Frontal cortex (tissue), 4 donors: ENCODE results near the gene GORAB. TPM values are rescaled to one million over a fixed set of nuclear protein-coding genes. Genes with fewer than 3 reads are reported as not detected.

ENCODE experiments used
- DNase-seq, 2 donors: peaks; one replicate each; pipeline ENCODE4 v3.0.0; 2012; ENCODE audit warnings: low spot score in 2 of 2
- FAIRE-seq: peaks from 2 replicates; lab custom pipeline; 2012; peaks lifted over from hg19 to GRCh38; lab: Jason Lieb, UNC
- total RNA-seq: library from RNA; depleted of rRNA; stranded (reverse); fragments of >200 nt; gene quantifications from one replicate; pipeline ENCODE4 v1.2.3, GENCODE V29; 2014
- donor health status: control.
- donor health status: control.
- donor health status: control.

GORAB gene, protein sequence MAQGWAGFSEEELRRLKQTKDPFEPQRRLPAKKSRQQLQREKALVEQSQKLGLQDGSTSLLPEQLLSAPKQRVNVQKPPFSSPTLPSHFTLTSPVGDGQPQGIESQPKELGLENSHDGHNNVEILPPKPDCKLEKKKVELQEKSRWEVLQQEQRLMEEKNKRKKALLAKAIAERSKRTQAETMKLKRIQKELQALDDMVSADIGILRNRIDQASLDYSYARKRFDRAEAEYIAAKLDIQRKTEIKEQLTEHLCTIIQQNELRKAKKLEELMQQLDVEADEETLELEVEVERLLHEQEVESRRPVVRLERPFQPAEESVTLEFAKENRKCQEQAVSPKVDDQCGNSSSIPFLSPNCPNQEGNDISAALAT
- 14.3 TPM for total RNA-seq

DNA sequence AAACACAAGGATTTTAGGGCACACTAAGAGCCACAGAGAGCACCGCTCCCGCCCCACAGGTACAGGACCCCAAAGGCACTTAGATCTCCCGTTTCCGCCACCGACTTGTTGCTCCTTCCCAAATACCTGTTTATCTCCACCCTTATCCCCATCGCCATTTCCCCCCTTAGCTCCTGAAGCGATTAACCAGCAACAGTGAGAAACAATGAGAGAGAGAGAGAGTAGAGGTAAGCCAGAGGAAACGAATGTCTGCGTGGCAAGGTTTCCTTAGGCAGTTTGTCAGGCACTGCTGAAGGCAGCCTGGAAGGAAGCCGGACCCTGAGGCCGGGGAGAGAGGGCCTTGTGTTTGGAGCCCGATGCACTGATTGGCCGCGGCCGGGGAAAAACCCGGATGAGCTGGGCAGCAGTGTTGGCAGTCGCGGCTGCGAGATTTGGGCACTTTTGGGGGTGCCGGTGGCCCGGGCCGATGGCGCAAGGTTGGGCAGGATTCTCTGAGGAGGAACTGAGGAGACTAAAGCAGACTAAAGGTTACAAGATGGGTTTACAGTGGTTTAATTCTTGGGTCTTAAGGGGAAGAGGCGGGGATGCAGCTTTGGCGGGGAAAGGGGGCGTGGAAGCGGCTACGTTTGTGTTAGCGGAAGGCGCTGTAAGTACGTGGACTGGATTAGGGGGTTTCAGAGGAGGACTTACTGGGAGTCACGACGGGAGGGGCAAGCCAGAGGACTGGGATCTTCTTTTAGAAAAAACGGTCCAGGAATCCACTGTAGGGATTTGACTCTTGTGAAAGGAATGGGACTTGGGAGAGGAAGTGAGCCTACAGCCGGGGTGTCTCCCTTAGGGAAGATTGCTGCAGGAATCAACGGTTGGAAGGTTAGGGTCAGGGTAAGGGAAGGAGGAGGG is at the start of gene GORAB:
Gene GORAB (plus strand): TSS at position 409 of the 900 bp plus-strand sequence. CDS start 58 bp downstream, at position 467.
- DNase-seq (peak; percentile 47 to 74), FAIRE-seq (no peak)

DNA sequence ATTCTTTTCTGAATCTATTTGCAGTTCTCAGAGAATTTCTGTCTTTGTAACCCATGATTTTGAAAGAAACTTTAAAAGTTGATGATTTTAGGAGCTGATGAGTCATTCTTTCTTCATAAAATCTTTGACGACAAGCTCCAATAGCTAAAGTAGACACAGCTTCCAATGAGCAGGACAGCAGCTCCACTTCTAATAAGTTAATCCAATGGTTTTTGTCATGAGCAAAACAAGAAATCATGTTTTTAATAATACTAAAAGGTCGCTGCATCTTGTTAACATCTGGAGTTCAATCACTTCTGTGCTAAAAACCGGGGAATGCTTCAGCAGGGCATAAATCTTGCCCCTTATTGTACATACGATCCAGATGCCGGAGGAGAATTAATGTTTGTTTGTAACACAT is 48.9 kb upstream of the GORAB start:
- DNase-seq, result no peak
- FAIRE-seq, result no peak

DNA sequence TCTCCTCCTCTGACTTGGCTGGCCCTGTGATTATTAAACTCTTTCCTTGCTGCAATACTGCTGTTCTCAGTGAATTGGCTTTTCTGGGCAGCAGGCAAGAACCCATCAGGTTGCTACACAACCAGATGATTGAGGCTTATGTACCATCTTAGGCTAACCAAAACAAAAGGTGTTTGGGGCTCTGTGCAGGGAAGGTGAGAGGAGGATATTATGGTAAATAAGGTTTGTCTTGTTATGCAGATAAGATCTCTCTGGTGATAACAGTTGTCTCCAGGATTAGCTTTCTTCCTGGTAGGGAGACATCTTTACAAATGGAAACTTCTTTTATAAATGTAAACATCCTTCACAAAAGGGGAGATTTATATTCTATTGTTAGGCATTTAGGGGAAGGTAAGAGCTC is 44.5 kb upstream of the GORAB start:
- FAIRE-seq (no peak), DNase-seq (no peak)

DNA sequence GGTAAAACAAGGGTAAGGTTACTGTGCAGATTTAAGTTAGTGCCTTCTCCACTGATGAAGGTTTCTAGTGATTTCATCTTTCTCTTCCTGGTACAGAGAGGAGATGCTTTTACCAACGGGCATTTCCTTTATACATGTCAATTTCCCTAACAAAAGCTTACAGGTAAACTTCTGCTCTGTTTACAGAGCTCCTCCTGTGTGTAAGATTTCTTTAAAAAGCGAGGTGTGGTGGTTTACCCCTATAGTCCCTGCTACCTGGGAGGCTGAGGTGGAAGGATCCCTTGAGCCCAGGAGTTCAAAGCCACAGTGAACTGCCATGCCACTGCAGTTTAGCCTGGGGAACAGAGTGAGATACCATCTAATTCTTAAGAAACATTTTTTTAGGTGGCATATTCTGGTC is 40.7 kb upstream of the GORAB start:
- DNase-seq (no peak), FAIRE-seq (no peak)

DNA sequence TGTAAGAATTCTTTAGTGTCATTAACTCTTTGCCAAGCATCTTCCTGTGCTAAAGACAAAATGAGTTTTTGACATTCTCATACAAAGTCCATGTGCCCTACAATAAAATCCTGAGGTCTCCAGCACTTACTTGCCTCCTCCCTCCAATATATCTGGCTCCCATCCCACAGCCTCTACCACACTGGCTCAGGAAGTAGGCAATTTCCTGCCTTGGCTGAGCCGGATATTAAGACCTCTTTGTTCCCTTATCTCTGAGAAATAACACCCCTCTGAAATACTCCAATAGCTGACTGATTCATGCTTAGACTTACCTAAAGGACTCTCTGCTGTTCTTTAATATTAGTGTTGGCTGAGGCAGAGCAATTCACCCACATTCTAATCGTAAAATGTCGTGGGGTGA is 37.6 kb upstream of the GORAB start:
- FAIRE-seq, result no peak
- peak in 1 of 2 donors; percentile 4 for DNase-seq

DNA sequence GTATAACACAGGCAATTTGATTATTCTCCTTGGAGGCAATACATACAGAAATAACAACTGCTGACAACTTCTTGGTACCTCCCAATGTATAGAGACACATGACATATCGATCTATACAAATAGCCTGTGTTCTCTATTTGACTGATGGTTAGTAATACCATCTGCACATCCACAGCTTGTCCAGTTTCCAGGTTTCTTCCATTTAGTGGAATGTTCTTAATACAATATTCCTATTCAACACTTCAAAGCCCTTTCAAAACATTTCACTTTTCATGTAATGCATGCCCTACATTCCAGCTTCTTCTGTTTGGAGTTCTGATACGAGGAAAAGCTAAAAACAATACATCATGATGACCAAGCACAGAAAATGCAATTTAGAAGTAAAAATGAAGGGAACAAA is 37.0 kb upstream of the GORAB start:
- no peak for FAIRE-seq
- DNase-seq, result no peak

DNA sequence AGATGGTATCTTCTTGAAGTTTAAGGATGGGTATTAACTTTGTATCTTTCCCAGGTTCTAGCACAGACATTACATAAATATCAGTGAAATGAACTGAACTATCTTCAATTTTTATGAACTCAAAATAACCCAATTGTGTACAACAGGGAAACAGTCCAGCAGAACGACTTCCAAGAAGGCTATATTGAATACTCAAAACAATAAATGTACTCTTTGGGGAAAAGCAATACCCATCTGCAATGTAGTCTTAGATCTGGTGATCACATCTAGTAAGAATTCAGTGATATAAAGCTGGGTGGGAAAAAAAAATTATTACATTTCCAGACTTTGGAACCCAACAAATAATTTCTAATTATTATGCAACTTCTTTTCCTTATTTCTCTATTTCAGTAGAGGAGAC is 33.1 kb upstream of the GORAB start:
- no peak for DNase-seq
- FAIRE-seq, result no peak

DNA sequence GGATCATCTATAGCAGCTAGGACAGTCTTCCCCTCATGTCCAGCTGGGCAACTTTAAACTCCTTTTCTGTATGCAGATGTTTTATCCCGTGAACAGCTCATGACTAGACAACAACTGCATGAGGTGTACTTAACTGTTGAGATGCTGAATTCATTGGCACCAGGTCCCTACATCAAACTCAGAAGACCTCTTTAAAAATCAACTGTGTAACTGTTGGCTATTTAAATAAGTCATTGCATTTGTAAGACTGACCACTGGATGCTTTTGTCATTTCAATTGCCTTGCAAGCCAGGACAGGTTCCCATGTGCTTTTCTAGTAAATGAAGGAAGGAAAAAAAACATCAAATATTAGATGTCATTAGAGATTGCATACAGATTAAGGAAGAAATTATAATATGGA is 28.3 kb upstream of the GORAB start:
- FAIRE-seq (no peak), DNase-seq (no peak)

DNA sequence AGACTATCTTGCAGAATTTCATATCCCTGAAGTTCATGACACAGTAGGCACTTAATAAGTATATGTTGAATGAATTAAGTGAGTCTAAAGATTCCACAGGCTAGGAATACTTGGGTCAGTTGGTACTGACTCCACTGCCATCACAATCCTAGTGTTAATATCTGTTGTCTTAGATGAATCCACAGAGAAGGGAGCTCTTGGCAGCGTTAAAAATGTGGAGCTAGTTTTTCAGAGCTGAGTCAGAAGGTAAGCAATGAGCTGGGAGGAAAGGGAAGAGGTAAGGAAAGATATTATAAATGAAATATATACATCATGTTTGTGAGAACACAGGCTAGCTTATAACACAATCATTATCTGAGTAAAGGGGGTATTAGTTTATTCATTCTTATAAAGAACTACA is 21.8 kb upstream of the GORAB start:
- FAIRE-seq (no peak), DNase-seq (no peak)

DNA sequence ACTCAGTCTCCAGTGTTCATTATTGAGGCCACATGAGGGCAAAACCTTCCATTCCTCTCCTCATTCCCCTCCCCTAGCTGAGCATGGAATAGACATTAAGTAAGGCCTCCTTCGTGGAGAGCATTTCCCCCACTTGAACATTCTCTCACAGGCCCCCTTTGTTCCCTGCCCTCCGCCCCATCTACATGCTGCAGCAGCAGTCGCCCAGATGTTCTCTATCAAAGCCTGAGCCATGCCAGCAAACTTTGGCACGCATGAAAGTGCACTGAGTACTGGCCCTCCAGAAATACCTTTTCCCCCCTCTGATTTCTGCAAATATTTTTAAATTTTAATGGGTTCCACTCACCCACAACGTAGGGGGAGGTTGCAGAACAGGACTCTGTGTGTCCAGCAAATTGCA is 20.9 kb upstream of the GORAB start:
- FAIRE-seq (no peak), DNase-seq (no peak)

DNA sequence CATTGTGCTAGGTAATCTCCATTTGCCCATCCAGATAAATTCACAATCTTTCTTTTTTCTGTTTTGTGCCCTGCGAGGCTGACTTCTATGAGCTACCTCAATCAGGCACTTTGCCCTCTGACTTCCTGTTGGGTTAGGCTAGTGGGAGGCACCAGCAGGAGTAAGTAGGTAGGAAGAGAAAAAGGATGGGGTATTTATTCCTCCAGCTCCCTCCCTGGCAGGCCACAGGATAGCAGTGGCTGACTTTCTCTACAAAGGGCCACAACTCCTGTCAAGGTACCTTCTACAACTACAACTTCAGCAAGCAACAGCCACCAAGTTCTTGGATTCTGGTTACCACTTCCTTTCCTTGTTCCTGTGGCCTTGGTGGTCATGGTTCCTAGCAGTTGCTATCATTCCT is 18.8 kb upstream of the GORAB start:
- FAIRE-seq, result no peak

DNA sequence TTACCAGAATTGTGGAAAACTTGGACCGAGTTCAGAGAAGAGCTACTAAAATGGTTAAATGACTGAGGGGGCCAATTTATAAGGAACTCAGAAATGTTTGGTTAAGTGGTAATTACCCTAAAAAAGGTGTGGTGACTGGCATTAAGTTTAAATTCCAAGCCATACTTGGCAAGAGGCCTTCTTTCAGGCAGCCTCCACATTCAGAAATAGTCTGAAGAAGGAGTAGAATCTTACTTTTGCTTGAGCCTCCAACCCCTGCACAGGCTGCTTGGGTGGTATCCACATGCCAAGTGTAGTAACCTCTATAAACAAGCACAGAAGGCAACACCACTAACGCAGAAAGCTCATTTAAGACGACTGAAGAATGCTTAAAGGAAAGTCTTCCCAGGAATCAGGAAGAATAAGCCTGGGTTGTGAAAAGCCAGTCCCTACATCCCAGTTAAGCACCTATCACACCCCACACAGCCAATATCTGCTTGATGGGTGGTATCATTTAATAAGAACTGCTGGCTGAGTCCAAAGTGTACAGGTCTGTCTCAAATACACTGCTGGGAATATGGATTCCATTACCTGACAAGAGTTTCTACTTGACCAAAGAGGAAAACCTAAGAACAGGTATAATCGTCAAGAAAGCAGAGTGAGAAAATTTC is 13.7 kb upstream of the GORAB start:
- no peak for FAIRE-seq
- no peak for DNase-seq

More for the DNA sequence above, 18.8 kb upstream of the GORAB start:
- no peak for DNase-seq

DNA sequence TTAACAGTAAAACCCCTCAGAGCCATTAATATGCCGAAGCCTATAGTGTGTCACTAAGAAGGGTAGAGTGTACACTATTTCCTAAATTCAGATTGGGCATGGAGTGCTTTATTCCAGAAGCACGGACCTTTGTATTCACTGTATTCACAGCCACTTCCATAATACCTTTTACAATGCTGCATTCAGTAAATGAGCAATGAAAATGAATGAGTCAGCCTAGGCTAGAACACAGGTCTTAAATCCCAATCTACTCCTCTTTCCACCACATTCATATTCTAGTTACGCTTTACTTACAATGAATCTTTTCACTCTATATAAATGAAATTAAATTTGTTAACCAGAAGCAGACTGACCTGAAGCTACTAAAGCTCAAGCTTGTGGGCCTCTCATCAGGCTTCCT is 13.0 kb upstream of the GORAB start:
- no peak for FAIRE-seq
- DNase-seq, result no peak

DNA sequence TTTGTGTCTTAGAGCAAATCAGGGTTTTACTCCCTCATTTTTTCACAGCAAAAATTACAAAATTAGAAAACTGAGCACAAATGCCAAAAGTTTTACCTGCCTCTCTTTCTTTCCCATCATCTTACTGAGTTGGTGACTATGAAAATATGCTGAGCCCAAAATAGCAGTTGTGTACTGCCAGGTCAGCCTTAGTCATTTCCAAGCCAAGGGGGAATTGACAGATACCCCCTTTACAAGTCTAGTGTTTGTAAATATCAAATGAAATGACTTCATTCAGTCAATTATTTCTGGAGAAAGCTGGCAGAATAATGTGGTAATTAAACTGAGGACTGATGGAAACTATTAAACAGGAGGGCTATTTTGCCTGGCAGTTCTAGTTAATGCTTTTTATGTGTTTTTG is 11.4 kb upstream of the GORAB start:
- DNase-seq (no peak), FAIRE-seq (no peak)

DNA sequence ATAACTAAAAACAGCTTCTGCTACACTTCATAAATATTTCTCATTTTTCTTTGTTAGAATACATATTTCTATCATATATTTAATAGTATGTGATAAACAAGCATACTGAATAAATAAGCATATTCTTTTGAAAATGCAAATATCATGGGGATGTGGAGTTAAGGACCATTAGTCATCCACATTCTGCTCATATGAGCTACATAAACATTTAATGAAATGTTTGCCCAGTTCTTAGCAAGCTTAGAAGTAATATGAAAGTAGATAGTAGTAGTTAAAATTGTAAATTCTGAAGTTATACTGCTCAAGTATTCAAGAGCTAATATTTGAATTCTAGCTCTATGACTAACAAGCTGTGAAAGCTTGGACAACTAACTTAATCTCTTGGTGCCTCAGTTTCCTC is 10.1 kb upstream of the GORAB start:
- no peak for FAIRE-seq
- no peak for DNase-seq

DNA sequence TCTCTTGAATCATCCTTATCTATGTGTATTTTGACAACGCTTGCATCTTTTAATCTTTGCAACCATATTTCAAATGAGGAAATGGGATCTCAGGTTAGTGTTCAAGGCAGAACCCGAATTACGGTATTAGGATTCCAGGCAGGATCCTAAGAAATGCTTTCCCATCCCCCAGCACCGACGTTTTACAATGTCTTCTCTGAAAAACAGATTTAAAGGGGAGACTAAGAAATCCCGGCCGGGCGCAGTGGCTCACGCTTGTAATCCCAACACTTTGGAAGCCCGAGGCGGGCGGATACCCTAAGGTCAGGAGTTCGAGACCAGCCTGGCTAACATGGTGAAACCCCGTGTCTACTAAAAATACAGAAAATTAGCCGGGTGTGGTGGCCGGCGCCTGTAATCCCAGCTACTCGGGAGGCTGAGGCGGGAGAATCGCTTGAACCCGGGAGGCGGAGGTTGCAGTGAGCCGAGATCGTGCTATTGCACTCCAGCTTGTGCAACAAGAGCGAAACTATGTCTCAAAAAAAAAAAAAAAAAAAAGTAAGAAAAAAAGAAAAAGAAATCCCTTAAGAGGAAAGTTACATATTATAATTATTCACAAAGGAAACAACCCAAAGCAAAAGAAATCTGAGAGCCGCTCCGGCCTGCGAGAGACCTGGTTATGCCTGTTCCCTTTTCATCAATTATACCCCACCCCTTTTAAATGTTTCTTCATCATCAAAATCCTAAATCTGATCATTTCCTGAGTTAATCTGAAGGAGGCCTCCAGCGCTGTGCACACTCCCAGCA is 801 bp upstream of the GORAB start:
- DNase-seq, result no peak

DNA sequence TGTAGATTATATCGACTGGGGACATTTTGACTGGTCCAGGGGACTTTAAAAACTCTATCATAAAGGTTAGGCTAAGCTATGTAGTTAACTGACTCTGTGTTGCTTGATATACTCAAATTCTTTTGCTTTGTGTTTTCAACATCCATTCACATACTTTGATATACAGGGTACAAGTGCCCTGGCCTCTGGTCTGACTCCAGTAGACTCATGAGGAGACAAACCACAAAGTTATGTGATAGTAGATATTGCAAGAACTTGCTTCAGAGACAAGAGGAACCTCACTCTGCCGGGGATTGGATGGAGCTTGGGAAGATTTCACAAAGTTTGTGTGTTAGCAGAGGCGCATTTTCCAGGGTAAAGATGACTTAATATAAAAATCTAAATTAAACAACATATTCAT is 1.3 kb downstream of the GORAB start:
- DNase-seq (no peak), FAIRE-seq (no peak)

More for the DNA sequence above, 801 bp upstream of the GORAB start:
- FAIRE-seq, result no peak

DNA sequence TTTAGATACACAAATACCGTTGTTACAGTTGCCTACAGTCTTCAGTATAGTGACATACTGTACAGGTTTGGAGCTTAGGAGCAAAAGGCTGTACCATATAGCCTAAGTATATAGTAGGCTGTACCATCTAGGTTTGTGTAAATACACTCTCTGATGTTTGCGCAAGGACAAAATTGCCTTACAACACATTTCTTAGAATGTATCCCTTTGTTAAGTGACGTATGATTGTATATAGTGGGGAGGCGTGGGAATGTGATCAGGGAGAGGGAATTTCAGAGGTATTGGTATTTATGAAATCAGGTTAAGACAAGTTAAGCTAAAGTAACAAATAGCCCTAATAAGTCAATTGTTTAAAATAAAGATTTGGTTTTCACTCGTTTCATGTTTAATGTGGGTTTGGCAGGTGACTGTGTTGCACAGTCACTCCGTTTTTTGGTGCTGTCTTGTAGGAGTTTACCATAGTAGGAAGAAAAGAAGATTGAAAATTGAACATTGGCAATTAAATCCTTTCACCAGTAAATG is 2.7 kb downstream of the GORAB start:
- DNase-seq (no peak), FAIRE-seq (no peak)

DNA sequence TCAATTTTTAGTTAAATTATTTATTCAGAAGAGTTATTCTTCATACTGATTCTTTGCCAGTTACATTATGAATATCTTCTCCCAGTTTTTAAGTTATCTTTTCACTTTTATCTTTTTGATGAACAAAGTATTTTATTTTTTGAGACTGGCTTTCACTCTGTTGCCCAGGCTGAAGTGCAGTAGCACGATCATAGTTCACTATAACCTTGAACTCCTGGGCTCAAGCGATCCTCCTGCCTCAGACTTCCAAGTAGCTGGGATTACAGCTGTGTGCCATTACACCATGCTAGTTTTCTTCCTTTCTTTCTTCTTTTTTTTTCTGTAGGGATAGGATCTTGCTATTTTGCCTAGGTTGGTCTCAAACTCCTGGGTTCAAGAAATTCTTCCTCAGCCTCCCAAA is 3.5 kb downstream of the GORAB start:
- FAIRE-seq, result no peak

More for the DNA sequence above, 3.5 kb downstream of the GORAB start:
- DNase-seq, result no peak
